Measurements from ENCODE around the gene ZNF33A.
A peak's percentile ranks its signal among the peaks of the same experiment; 100 is the strongest.
"Not testable (repeated sequence)": the region's sequence is repeated elsewhere in the genome, so short reads cannot be mapped to it uniquely, and the experiment has no call there.

Gene ZNF33A

GRCh38 chr10:38047666-38048065 lies 37.2 kb downstream of the ZNF33A start:
- no peak for DNase-seq

- DNase-seq = no peak
Observed at GRCh38 chr10:38050212-38050611, 39.7 kb downstream of the ZNF33A start.

GRCh38 chr10:38054361-38054797 lies 43.9 kb downstream of the ZNF33A start:
- DNase-seq = no peak

GRCh38 chr10:38055274-38055894 lies 44.9 kb downstream of the ZNF33A start:
- not testable (repeated sequence) for DNase-seq

GRCh38 chr10:38069663-38070062 lies 59.2 kb downstream of the ZNF33A start:
- not testable (repeated sequence) for DNase-seq

GRCh38 chr10:38070501-38070900 lies 60.0 kb downstream of the ZNF33A start:
- DNase-seq = no peak

- no peak for DNase-seq
Observed at GRCh38 chr10:38072552-38072951, 62.1 kb downstream of the ZNF33A start.

- no peak for DNase-seq
Observed at GRCh38 chr10:38076687-38077086, 66.2 kb downstream of the ZNF33A start.

- not testable (repeated sequence) for DNase-seq
Observed at GRCh38 chr10:38093318-38093717, 82.8 kb downstream of the ZNF33A start.

GRCh38 chr10:38093816-38094157 lies 83.3 kb downstream of the ZNF33A start:
- DNase-seq = no peak

- peak; percentile 73 for DNase-seq
Observed at GRCh38 chr10:38094158-38094926, 83.9 kb downstream of the ZNF33A start, which contains the start of gene ZNF37A. Gene ZNF37A, plus strand, starts transcription at chr10:38094337. Its CDS starts 2,281 bp downstream, at chr10:38096618.

GRCh38 chr10:38094927-38095574 lies 84.6 kb downstream of the ZNF33A start:
- no peak for DNase-seq

GRCh38 chr10:38102880-38103279 lies 92.4 kb downstream of the ZNF33A start:
- DNase-seq = no peak

- no peak for DNase-seq
Observed at GRCh38 chr10:38103756-38104155, 93.3 kb downstream of the ZNF33A start.

- no peak for DNase-seq
Observed at GRCh38 chr10:38112159-38112558, 101.7 kb downstream of the ZNF33A start.
